ENCODE measurements around the gene CDC27.
"Not testable (repeated sequence)": the region's sequence is repeated elsewhere in the genome, so short reads cannot be mapped to it uniquely, and the experiment has no call there.

Gene CDC27

DNA sequence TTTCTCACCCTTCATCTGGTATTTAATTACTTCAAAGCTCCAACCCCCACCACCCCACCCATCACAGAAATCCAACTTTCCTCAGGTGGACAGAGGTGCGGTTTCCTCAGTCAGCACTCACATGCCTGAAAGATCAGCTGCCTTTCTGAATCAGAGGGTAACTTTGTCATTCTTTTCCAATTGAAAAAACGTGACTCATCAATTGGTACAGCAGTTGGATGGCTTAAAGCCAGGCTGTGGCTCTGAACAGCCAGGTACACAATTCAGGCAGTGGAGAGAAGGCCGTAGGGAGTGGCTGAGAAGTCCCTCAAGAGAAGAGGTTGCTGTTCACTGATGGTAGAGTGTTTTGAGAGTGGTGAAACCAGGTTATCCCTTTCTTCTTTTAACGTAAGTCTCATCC, 118.8 kb downstream of the CDC27 start:
- not testable (repeated sequence) for DNase-seq (ENCODE audit: low read depth)
